Left colon (tissue), 2 donors: ENCODE measurements around the gene PTBP1. TPM values are rescaled to one million over a fixed set of nuclear protein-coding genes. Genes with fewer than 3 reads are reported as not detected.
"Not testable (repeated sequence)": the region's sequence is repeated elsewhere in the genome, so short reads cannot be mapped to it uniquely, and the experiment has no call there.

Experiments used
- ATAC-seq: fragments of 200-7000 bp; cut with Tn5 transposase; one replicate; pipeline ENCODE4 v1.9.1; 2020; ENCODE audit warnings: mild to moderate bottlenecking, moderate library complexity
- DNase-seq, 2 donors: peaks; one replicate each; pipeline ENCODE4 v3.0.0-alpha.2; 2020
- intact Hi-C, 2 donors: fragments of 100-400 bp; cut with DNase I in 1 of 2; cut with micrococcal nuclease in 1 of 2; formaldehyde crosslinking; loops; one replicate each; pipeline versions ENCODE4 v1.11.2 to v1.14.0; 2022; cut with DNase I, micrococcal nuclease
- total RNA-seq, 2 donors: library from RNA; stranded (reverse); fragmentation: NEBNext Ultra II Directional; extraction: Animal tissue kit (Norgen Biotek cat#: 25700); gene quantifications; one replicate each; pipeline ENCODE4 v1.2.1, GENCODE V29; 2021
- donor health status: DM: no; HTN: no; CAD: no.
- donor health status: DM: yes; HTN: yes; CAD: no.

Gene PTBP1
- total RNA-seq, 2 donors from 2014 or later, result 253 to 306 TPM

- no peak for DNase-seq
- peak; percentile 80 for ATAC-seq
- intact Hi-C loops, result no loop called here
These were observed 46.1 kb downstream of the PTBP1 start for GRCh38 chr19:843180-843835.

DNA sequence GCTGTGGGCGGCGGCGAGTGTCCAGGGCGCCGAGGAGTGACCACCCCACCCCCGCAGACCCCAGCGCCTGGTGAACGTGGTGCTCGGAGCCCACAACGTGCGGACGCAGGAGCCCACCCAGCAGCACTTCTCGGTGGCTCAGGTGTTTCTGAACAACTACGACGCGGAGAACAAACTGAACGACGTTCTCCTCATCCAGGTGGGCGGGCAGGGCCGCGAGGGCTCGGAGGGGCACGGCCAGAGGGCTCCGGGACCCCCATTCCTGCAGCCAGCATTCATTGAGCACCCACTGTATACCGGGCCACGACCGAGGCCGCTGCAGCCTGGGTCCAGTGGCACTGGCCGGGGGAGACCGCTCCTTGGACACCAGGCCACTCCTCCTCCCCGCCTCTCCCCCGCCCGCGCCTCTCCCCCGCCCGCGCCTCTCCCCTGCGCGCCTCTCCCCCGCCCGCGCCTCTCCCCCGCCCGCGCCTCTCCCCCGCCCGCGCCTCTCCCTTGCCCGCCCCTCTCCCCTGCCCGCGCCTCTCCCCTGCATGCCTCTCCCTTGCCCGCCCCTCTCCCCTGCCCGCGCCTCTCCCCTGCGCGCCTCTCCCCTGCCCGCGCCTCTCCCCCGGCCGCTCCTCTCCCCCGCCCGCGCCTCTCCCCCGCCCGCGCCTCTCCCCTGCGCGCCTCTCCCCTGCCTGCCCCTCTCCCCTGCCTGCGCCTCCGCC lies 46.7 kb downstream of the PTBP1 start:
- ATAC-seq (peak; percentile 60), DNase-seq (no peak)
- intact Hi-C loops, result no loop called here

GRCh38 chr19:844546-844971 lies 47.3 kb downstream of the PTBP1 start:
- DNase-seq (no peak), ATAC-seq (peak; percentile 14)
- intact Hi-C loops, result no loop called here

DNA sequence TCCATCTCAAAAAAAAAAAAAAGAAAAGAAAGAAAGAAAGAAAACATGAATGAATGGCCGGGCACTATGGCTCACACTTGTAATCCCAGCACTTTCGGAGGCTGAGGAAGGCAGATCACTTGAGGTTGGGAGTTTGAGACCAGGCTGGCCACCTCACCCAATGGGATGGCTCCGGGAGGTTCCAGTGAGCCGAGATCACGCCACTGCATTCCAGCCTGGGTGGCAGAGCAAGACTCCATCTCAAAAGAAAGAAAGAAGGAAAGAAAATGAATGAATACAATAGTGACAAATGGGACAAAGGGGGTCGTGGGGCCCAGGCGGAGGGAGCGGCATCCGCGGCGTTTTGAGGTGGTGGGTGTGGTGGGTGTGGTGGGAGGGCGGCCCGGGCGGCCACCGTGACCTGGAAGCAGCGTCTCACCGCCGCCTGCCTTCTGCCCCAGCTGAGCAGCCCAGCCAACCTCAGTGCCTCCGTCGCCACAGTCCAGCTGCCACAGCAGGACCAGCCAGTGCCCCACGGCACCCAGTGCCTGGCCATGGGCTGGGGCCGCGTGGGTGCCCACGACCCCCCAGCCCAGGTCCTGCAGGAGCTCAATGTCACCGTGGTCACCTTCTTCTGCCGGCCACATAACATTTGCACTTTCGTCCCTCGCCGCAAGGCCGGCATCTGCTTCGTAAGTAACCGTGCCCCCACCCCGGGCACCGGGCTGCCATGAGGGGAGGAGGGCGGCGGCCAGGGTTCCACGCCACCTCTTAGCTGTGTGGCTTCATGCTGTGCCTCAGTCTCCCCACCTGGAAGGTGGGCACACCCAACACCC lies 48.7 kb downstream of the PTBP1 start:
- no peak for ATAC-seq
- intact Hi-C loops, result no loop called here
- no peak for DNase-seq

GRCh38 chr19:848386-848921 lies 51.2 kb downstream of the PTBP1 start:
- intact Hi-C loops, result no loop called here
- no peak for ATAC-seq
- DNase-seq, result no peak

- ATAC-seq, intact Hi-C loops: not testable (repeated sequence)
These were observed 51.9 kb downstream of the PTBP1 start for GRCh38 chr19:849195-849594.

GRCh38 chr19:850221-850978 lies 53.1 kb downstream of the PTBP1 start:
- ATAC-seq (peak; percentile 80), DNase-seq (peak; percentile 70 to 86)
- intact Hi-C loops, result no loop called here

More at GRCh38 chr19:849195-849594, 51.9 kb downstream of the PTBP1 start:
- not testable (repeated sequence) for DNase-seq

DNA sequence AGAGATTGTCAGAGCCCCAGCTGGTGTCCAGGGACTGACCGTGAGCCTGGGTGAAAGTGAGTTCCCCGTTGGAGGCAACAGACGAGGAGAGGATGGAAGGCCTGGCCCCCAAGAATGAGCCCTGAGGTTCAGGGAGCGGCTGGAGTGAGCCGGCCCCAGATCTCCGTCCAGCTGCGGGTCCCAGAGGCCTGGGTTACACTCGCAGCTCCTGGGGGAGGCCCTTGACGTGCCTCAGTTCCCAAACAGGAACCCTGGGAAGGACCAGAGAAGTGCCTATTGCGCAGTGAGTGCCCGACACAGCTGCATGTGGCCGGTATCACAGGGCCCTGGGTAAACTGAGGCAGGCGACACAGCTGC lies 53.7 kb downstream of the PTBP1 start:
- no peak for ATAC-seq
- intact Hi-C loops, result no loop called here
- no peak for DNase-seq

- intact Hi-C loops, result no loop called here
- no peak for DNase-seq
- no peak for ATAC-seq
These were observed 55.1 kb downstream of the PTBP1 start, which contains the start of gene ELANE for GRCh38 chr19:852136-853013. Gene ELANE (plus strand): TSS chr19:852303. CDS start chr19:852329, 26 bp downstream.

DNA sequence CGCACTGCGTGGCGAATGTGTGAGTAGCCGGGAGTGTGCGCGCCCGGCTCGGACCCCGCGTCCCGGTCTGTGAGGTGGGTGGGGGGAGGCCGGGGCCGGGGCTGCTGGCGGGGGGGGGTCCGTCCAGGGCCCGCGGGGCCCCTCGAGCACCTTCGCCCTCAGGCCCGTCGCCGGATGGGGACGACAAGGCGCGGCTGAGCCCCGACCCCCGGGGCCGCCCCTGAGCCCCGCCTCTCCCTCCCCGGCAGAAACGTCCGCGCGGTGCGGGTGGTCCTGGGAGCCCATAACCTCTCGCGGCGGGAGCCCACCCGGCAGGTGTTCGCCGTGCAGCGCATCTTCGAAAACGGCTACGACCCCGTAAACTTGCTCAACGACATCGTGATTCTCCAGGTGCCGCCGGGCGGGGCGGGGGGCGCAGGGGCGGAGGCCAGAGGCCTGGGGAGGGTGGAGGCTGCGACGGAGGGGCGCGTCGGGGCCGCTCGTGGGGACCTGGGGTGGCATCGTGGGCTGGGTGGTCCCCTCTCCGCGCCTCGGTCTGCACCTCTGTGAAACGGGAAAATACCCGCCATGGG lies 55.8 kb downstream of the PTBP1 start:
- intact Hi-C loops, result no loop called here
- DNase-seq (no peak), ATAC-seq (no peak)

DNA sequence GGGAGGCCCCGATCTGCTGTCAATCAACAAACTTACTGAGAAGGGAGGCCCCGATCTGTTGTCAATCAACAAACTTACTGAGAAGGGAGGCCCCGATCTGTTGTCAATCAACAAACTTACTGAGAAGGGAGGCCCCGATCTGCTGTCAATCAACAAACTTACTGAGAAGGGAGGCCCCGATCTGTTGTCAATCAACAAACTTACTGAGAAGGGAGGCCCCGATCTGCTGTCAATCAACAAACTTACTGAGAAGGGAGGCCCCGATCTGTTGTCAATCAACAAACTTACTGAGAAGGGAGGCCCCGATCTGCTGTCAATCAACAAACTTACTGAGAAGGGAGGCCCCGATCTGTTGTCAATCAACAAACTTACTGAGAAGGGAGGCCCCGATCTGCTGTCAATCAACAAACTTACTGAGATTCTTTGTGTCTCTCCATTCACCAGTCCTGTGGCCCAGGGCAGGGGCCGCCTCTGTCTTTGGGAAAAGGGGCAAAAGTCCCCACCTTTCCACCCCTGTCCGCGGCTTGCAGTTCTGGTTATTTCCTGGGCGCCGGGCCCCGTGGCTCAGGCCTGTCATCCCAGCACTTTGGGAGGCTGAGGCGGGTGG lies 56.5 kb downstream of the PTBP1 start:
- ATAC-seq, intact Hi-C loops, DNase-seq: not testable (repeated sequence)

- intact Hi-C loops, result no loop called here
- ATAC-seq (no peak), DNase-seq (no peak)
These were observed 57.3 kb downstream of the PTBP1 start for GRCh38 chr19:854549-854948.

- intact Hi-C loops, result no loop called here
- ATAC-seq, result no peak
These were observed 57.9 kb downstream of the PTBP1 start for GRCh38 chr19:855142-855541.

DNA sequence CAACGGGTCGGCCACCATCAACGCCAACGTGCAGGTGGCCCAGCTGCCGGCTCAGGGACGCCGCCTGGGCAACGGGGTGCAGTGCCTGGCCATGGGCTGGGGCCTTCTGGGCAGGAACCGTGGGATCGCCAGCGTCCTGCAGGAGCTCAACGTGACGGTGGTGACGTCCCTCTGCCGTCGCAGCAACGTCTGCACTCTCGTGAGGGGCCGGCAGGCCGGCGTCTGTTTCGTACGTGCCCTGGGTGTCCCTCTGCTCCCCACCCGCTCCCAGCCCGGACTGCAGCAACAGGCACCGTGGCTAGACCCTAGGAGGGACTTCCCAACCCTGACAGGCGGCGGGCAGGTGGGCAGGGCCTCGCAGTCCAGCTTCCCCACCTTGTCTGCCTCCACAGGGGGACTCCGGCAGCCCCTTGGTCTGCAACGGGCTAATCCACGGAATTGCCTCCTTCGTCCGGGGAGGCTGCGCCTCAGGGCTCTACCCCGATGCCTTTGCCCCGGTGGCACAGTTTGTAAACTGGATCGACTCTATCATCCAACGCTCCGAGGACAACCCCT lies 58.4 kb downstream of the PTBP1 start:
- DNase-seq (no peak), ATAC-seq (no peak)
- intact Hi-C loops, result no loop called here

More at GRCh38 chr19:855142-855541, 57.9 kb downstream of the PTBP1 start:
- DNase-seq, result no peak

- intact Hi-C loops, result no loop called here
- ATAC-seq (no peak), DNase-seq (no peak)
These were observed 61.0 kb downstream of the PTBP1 start for GRCh38 chr19:858284-858683.
